Aorta (tissue), 5 donors: ENCODE results near the gene FITM1. TPM values are rescaled to one million over a fixed set of nuclear protein-coding genes. Genes with fewer than 3 reads are reported as not detected.

Source experiments
- ATAC-seq: fragments of 200-7000 bp; cut with Tn5 transposase; one replicate; pipeline ENCODE4 v1.9.1; 2022; ENCODE audit warnings: moderate library complexity; ENCODE audit not compliant: low FRiP score
- DNase-seq, 2 donors: peaks; one replicate each; pipeline ENCODE4 v3.0.0-alpha.2; 2020
- H3K27ac ChIP-seq, 2 donors: one replicate each; pipeline ENCODE4 v1.5.1; 2013; ENCODE audit warnings: low read length in 2 of 2, mild to moderate bottlenecking in 2 of 2, moderate library complexity in 2 of 2, control low read depth in 1 of 2, inconsistent platforms in 1 of 2, low read depth in 1 of 2
- H3K27me3 ChIP-seq, 2 donors: one replicate each; pipeline ENCODE4 v1.6.1; 2013; ENCODE audit warnings: control low read depth in 1 of 2, low read length in 1 of 2, mild to moderate bottlenecking in 1 of 2, moderate library complexity in 1 of 2; ENCODE audit not compliant: insufficient read depth in 2 of 2, control insufficient read depth in 1 of 2
- H3K36me3 ChIP-seq, 2 donors: one replicate each; pipeline ENCODE4 v1.6.1; 2013; ENCODE audit warnings: control low read depth in 1 of 2, low read length in 1 of 2, mild to moderate bottlenecking in 1 of 2; ENCODE audit not compliant: insufficient read depth in 2 of 2, control insufficient read depth in 1 of 2
- H3K4me1 ChIP-seq, 2 donors: one replicate each; pipeline ENCODE4 v1.6.1; 2013; ENCODE audit warnings: low read length in 2 of 2, control low read depth in 1 of 2, mild to moderate bottlenecking in 1 of 2, moderate library complexity in 1 of 2; ENCODE audit not compliant: insufficient read depth in 2 of 2, control insufficient read depth in 1 of 2
- H3K4me3 ChIP-seq, 2 donors: one replicate each; pipeline ENCODE4 v1.5.1; 2013; ENCODE audit warnings: low read length in 2 of 2, control low read depth in 1 of 2, mild to moderate bottlenecking in 1 of 2
- H3K9me3 ChIP-seq: one replicate; pipeline ENCODE4 v1.6.1; 2013; ENCODE audit warnings: mild to moderate bottlenecking, low read length; ENCODE audit not compliant: control insufficient read depth
- WGBS, 2 donors: extraction: QIAGEN DNeasy Blood & Tissue Kit; methylation state at CpG; one replicate each; pipeline ENCODE4 v1.1.7; 2013; 5-methylcytosine and 5-hydroxymethylcytosine counted together
- intact Hi-C, 2 donors: fragments of 100-400 bp; cut with DNase I; formaldehyde crosslinking; loops; one replicate each; pipeline versions ENCODE4 v1.14.2 to v1.15.0; 2022
- polyA plus RNA-seq, 2 donors: library from polyadenylated mRNA; stranded (reverse); fragments of 200-250 nt; gene quantifications; one replicate each; pipeline ENCODE4 v1.2.3, GENCODE V29; 2013
- total RNA-seq, 2 donors: library from RNA; stranded (reverse); fragmentation: NEBNext Ultra II Directional; extraction: Animal tissue kit (Norgen Biotek cat#: 25700); gene quantifications; one replicate each; pipeline ENCODE4 v1.2.1, GENCODE V29; 2021
- donor health status: healthy with polysubstance abuse.
- donor health status: Bipolar disorder and iron deficiency.
- donor health status: DM: no; HTN: no; CAD: no.
- donor health status: DM: no; HTN: no; CAD: no.
- donor health status: DM: yes; HTN: yes; CAD: no.

FITM1 gene
- total and polyA plus RNA-seq, 4 donors, result 0.56 to 0.75 (median 0.71) TPM; not detected in 1

- intact Hi-C loops, result loop anchor here in 1 of 2 donors (10.0 kb wide), 1 partner anchor 53 kb away; the partner anchor contains the start of genes DCAF11 and NRL
- WGBS, 2 donors, result 83 to 88% methylated on average over 3 of the region's 3 CpGs
- Histone ChIP-seq H3K4me3 (no peak overlapping the region), H3K27ac (no peak overlapping the region), H3K9me3 (no peaks in the 10 kb centered on the region), H3K36me3 (peaks cover 7 to 16% of the 10 kb centered on the region in 2 donors), H3K27me3 (no peaks in the 10 kb centered on the region), H3K4me1 (peaks cover 0 to 2% of the 10 kb centered on the region in 2 donors)
- ATAC-seq, result no peak
- DNase-seq, result no peak
Observed at GRCh38 chr14:24167469-24168114, 37.1 kb downstream of the FITM1 start.

GRCh38 chr14:24171422-24172260, 41.2 kb downstream of the FITM1 start, which contains the start of gene REC8:
Gene REC8, plus strand, starts transcription at chr14:24172080. Its CDS starts 473 bp downstream, at chr14:24172553.
- Histone ChIP-seq H3K27me3 (no peaks in the 10 kb centered on the region), H3K4me1 (peaks cover 0 to 2% of the 10 kb centered on the region in 2 donors), H3K27ac (no peak within 1 kb of the TSS), H3K9me3 (no peaks in the 10 kb centered on the region), H3K4me3 (peak within 1 kb of the TSS in 1 of 2 donors; percentile 4), H3K36me3 (peaks cover 0 to 2% of the 10 kb centered on the region in 2 donors)
- intact Hi-C loops, result no loop called here
- peak; percentile 87 to 89 for DNase-seq
- peak; percentile 82 for ATAC-seq
- 9% methylated on average over 63 of the region's 63 CpGs for WGBS, 2 donors

GRCh38 chr14:24172261-24172860, 41.9 kb downstream of the FITM1 start:
- Histone ChIP-seq H3K27ac (no peak overlapping the region), H3K36me3 (peaks cover 0 to 2% of the 10 kb centered on the region in 2 donors), H3K4me1 (peaks cover 0 to 2% of the 10 kb centered on the region in 2 donors), H3K27me3 (no peaks in the 10 kb centered on the region), H3K4me3 (no peak overlapping the region), H3K9me3 (no peaks in the 10 kb centered on the region)
- ATAC-seq (peak; percentile 6), DNase-seq (no peak)
- intact Hi-C loops, result no loop called here
- 27 to 34% methylated on average over 30 of the region's 30 CpGs for WGBS, 2 donors

- H3K9me3 ChIP-seq, result no peaks in the 10 kb centered on the region
- no peak overlapping the region for H3K4me3 ChIP-seq
- peak; percentile 4 for ATAC-seq
- peak in 1 of 2 donors; percentile 77 for DNase-seq
- H3K4me1 ChIP-seq, result peaks cover 0 to 2% of the 10 kb centered on the region in 2 donors
- H3K27ac ChIP-seq, result no peak overlapping the region
- no peaks in the 10 kb centered on the region for H3K36me3 ChIP-seq
- intact Hi-C loops, result no loop called here
- no peaks in the 10 kb centered on the region for H3K27me3 ChIP-seq
- 76 to 85% methylated on average over 20 of the region's 20 CpGs for WGBS, 2 donors
Observed at GRCh38 chr14:24172871-24173281, 42.4 kb downstream of the FITM1 start.

GRCh38 chr14:24176599-24176998, 46.1 kb downstream of the FITM1 start:
- DNase-seq, result no peak
- Histone ChIP-seq H3K9me3 (no peaks in the 10 kb centered on the region), H3K27me3 (no peaks in the 10 kb centered on the region), H3K27ac (no peak overlapping the region), H3K36me3 (no peaks in the 10 kb centered on the region), H3K4me1 (peaks cover 0 to 2% of the 10 kb centered on the region in 2 donors), H3K4me3 (no peak overlapping the region)
- 94 to 98% methylated on average over 5 of the region's 5 CpGs for WGBS, 2 donors
- intact Hi-C loops, result no loop called here
- no peak for ATAC-seq

- no peak overlapping the region for H3K4me3 ChIP-seq
- no peaks in the 10 kb centered on the region for H3K27me3 ChIP-seq
- no peaks in the 10 kb centered on the region for H3K9me3 ChIP-seq
- WGBS, 2 donors, result 87 to 89% methylated on average over 12 of the region's 12 CpGs
- no peak for ATAC-seq
- no peak overlapping the region for H3K27ac ChIP-seq
- intact Hi-C loops, result no loop called here
- H3K4me1 ChIP-seq, result no peaks in the 10 kb centered on the region
- DNase-seq, result no peak
- no peaks in the 10 kb centered on the region for H3K36me3 ChIP-seq
Observed at GRCh38 chr14:24177041-24177825, 46.8 kb downstream of the FITM1 start.

GRCh38 chr14:24177891-24178290, 47.4 kb downstream of the FITM1 start:
- no peaks in the 10 kb centered on the region for H3K27me3 ChIP-seq
- no peaks in the 10 kb centered on the region for H3K9me3 ChIP-seq
- H3K4me3 ChIP-seq, result no peak overlapping the region
- ATAC-seq, result no peak
- no peaks in the 10 kb centered on the region for H3K4me1 ChIP-seq
- WGBS, 2 donors, result 91% methylated on average over 14 of the region's 14 CpGs
- intact Hi-C loops, result no loop called here
- H3K36me3 ChIP-seq, result no peaks in the 10 kb centered on the region
- no peak overlapping the region for H3K27ac ChIP-seq
- DNase-seq, result peak in 1 of 2 donors; percentile 77
